Dermis blood vessel endothelial cell (primary cell): Measurements from ENCODE around the gene BACH2. TPM values are rescaled to one million over a fixed set of nuclear protein-coding genes. Genes with fewer than 3 reads are reported as not detected.
"Not testable (repeated sequence)": the region's sequence is repeated elsewhere in the genome, so short reads cannot be mapped to it uniquely, and the experiment has no call there.

ENCODE experiments used
- DNase-seq: peaks from one replicate; pipeline ENCODE4 v3.0.0; 2010
- total RNA-seq: library from RNA; depleted of rRNA; stranded (reverse); fragments of >200 nt; gene quantifications from 2 replicates; pipeline ENCODE4 v1.2.3, GENCODE V29; 2014

Gene BACH2
- total RNA-seq, 1 donor from 2014 or later = 1.2 TPM

- DNase-seq = no peak
Observed at GRCh38 chr6:90121982-90122381, 174.7 kb downstream of the BACH2 start.

DNA sequence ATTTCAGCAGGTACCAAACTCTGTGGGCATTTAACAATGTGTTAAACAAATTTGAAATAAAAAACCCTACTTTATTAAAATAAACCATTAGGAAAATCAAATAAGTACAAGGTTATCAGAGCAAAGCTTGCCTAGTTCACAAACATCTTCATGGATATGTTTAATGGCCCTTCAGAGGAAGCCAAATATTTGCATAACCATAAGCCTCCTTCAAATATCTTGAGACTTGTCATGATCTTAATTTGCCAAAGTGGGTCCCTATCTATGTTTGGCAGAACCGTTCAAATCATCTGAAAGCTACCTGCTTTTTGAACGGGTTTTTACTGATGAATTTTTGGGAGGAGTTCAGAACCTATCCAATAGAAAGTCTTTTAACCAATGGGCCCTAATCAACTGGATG, 176.3 kb downstream of the BACH2 start:
- no peak for DNase-seq

- no peak for DNase-seq
Observed at GRCh38 chr6:90119618-90120017, 177.0 kb downstream of the BACH2 start.

DNA sequence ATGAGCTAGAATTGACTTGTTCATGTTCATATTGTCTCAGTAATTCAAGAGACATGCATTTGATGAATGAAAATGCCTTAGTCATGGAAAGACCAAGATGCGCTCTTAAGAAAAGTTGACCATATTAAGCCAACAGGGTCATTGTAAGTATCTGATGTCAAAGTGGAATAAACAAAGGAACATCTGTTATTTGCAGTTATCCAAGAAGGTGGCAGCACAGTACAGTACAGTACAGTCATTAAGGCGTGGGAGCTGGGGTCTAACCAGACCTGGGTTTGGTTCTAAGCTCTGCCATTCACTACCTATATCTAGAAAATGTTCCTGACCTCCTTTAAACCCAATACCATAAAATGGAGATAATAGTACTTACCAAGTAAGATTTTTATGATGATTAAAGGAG, 178.1 kb downstream of the BACH2 start:
- DNase-seq = no peak

DNA sequence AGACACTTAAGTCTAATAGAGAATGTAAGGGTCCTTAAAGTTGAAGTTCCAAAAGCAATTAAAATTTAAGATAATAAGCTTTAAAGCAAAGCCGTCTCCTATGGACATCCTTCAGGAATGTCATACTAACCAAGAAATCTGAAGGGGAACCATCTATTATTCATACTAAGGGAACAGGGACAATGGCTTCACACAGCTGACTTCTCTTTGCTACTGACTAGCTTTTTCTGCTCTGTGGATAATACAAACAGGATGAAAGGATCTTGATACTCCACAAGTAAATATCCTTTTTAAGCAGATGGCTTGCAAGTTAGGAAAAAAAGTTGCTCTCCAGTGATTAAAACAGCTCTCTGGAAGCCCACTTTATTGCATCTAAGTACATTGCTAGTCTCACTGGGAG, 178.6 kb downstream of the BACH2 start:
- no peak for DNase-seq

DNA sequence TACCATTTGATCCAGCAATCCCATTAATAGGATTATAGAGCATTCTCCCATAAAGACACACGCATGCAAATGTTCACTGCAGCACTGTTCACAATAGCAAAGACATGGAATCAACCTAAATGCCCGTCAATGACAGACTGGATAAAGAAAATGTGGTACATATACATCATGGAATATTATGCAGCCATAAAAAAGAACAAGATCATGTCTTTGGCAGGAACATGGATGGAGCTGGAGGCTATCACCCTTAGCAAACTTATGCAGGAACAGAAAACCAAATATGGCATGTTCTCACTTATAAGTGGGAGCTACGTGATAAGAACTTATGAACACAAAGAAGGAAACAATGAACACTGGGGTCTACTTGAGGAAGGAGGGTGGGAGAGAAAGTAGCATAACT, 180.5 kb downstream of the BACH2 start:
- not testable (repeated sequence) for DNase-seq

GRCh38 chr6:90113389-90113788, 183.3 kb downstream of the BACH2 start:
- no peak for DNase-seq

GRCh38 chr6:90111387-90111786, 185.3 kb downstream of the BACH2 start:
- DNase-seq = no peak

GRCh38 chr6:90110971-90111370, 185.7 kb downstream of the BACH2 start:
- no peak for DNase-seq

- DNase-seq = no peak
Observed at GRCh38 chr6:90109141-90109540, 187.5 kb downstream of the BACH2 start.

DNA sequence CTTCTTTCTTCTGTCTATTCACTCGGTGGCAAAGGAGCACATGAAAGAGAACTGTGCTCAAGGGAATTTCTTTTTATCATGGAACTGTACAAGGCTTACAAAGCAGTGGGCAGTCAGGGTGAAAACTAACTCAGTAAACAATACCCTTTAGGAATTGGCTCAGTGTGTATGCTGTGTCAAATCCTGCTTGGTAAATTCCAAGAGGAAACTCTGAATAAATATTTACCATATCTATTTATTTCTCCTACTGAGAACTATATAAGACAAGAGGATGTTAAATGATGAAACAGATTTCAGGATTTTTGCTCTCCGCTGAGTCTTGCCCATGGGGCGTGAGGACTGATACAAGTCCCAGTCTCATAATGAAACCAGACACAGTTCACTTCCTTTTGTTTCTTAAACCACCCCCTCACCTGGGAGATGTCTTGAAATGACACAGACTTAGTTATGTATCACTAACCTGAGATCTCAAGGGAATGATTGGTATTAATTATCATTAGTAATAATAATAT, 188.8 kb downstream of the BACH2 start:
- no peak for DNase-seq

GRCh38 chr6:90107371-90107770, 189.3 kb downstream of the BACH2 start:
- DNase-seq = no peak

DNA sequence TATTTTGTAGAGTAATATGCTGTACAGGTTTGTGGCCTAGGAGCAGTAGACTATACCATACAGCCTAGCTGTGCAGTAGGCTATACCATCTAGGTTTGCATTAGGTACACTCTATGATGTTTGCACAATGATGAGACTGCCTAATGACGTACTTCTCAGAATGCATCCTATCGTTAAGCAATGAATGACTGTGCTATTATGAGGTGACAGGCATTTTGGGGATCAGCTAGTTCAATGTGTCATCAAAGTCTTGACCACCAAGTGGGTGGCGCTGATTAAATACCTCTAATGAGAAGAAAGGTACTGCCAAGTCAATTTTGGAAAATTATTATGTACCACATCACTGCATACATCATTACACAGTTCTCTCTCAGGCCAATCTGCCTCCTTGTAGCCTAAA, 190.2 kb downstream of the BACH2 start:
- DNase-seq = no peak

DNA sequence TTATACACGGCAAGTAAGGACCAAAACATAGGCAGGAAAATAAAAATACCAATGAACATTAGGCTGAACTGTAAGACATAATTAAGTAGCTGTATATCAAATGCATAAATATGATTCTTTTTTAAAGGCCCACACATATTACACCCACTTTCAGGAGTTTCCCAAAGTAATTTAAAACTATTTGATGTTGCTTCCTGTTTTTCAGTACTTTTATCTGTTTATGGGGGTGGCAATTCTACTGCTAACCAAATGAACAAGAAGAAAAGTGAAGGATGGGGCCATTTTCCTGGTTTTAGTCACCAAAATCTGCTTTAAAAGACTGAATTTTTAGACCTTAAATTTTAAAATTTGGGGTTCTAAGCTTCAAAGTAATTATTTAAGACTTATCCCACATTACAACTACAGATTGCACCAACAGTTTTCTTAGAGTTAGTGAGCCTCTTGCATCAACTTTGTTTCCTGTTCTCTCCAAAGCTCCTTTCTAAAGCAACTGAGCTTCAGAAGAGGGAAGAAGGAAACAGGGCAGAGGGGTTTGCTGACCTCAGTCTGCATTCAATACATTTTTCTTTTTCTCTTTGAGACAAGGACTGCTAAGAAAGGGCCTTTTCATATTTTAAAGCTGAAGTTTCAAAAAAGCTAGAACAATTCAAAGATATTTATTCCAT, 191.0 kb downstream of the BACH2 start:
- DNase-seq = no peak

DNA sequence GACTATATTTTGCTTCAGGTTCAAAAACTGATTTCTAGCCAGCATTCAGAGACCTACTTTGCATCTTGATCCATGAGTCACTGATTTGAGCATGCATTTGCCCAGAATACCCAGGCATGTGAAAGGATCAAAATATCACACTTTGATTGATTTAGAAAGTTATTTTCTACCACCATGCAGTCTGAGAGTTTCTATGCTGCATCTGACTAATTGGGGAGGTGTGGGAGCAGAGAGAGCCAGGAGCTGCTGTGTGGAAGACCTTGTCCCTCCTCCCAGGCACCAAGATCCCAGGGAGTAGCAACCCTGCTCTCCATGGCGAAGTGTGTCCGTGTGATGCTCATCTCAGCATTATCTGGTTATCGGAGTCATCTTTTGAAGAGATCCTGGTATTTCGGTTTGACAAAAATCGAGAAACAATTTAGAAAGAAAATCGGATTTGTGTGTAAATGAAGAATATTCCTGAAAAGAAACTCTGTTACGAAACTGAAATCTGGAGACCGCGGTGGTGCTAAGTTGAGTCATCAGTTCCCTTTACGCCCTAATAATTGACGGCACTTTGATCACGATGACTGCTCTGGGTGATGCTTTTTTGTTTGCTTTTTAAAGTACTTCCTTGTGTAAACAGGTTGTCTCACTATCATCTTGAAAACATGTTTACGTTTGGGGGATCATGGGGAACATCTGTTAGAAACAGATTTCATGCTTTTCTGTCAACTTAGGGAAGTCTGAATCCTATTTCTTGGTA, 193.4 kb downstream of the BACH2 start:
- DNase-seq = no peak

DNA sequence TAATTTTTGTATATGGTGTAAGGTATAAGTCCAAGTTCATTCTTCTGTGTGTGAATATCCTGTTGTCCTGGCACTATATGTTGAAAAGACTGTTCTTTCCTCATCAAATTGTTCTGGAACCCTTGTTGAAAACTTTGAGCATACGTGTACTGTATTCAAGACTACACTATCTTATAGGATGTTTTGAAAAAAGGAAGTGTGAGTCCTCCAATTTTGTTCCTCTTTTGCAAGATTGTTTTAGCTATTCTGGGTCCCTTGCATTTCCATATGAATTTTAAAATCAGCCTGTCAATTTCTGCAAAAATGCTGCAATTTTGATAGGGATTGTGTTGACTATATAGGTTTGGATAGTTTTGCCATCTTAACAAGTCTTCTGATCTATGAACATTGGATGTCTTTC, 195.2 kb downstream of the BACH2 start:
- no peak for DNase-seq

DNA sequence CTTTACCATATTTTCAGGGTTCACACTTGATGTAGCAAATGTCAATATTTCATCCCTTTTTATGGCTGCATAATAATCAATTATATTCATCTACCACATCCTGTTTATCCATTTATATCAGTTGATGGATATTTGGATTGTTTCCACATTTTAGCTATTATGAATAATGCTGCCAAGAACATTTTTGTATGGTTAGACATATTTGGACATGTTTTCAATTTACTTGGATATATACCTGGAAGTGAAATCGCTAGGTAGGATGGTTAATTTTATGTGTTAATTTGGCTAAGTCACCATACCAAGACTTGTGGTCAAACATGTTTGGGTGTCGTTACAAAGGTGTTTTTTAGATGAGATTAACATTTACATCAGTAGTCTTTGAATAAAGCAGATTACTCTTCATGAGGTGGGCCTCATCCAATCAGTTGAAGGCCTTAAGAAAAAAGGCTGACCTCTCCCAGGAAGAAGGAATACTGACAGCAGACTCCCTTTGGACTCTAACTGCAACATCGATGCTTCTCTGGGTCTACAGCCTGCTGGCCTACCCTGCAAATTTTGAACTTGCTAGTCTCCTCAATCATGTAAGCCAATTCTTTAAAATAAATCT, 196.5 kb downstream of the BACH2 start:
- DNase-seq = no peak

DNA sequence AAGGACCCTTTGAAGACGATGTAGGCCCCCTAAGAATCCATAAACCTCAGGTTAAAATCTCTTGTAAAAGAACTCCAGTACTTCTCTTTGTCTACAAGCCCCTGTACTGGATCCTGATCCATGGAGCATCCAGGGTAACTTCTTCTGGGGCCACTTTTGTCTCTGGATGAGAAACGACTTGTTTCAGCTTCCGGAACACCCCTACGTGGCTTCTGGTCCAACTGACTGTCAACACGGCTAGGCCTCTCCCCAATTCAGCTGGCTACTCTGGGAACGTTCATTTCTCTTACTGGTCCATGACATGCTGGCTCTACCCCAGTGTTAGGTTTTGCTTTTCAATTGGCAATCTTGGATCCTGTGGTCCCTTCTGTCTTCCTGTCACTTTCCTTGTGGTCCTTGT, 198.0 kb downstream of the BACH2 start:
- DNase-seq = no peak

GRCh38 chr6:90098001-90098531, 198.6 kb downstream of the BACH2 start:
- no peak for DNase-seq

DNA sequence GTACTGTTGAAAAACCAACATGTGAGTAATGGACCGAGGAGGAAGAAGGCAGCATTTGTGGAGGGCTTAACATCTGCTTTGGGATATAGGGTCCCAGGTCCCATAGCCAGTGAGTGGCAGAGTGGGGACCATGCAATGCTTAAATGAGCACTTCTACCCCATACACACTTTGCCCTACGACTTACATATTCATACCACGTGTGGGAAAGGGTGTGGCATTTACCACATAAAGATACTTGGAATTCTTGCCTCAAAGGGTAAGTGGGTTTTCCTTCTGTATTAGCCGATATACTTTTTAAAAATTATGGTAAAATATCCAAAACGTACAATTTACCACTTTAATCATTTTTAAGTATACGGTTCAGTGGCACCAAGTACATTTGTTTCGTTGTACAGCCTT, 199.3 kb downstream of the BACH2 start:
- no peak for DNase-seq

DNA sequence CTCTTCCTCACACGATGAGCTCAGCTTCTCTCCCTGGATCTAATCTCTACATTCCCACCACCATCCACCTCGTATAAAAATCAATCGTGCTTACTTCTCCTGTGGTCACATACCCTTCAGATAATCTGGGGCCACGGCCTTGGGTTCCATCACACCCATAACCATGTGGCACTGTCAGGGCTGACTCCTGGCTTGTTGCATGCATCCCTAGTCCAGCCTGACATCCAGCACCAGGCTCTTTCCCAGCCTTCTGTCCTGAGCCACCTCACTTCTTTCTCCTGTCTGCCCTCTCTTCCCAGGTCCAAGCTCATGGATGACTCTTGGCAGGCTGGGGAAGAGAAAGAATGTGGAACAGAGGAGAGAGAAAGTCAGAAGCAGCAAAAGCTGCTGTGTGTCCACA, 199.8 kb downstream of the BACH2 start:
- DNase-seq = no peak

GRCh38 chr6:90095788-90096187, 200.9 kb downstream of the BACH2 start:
- DNase-seq = no peak

- no peak for DNase-seq
Observed at GRCh38 chr6:90095145-90095544, 201.5 kb downstream of the BACH2 start.
